T-helper 2 cell treated with Interferon-gamma antibody and Interleukin-4, amounts not matched to agents 5 μg/mL and 100 μg/mL, for 36 hours (primary cell): Measurements from ENCODE around the gene EMILIN3.

Experiments
- DNase-seq: peaks from one replicate; pipeline ENCODE4 v3.0.0; 2021; ENCODE audit warnings: low spot score
- H3K27ac Mint-ChIP-seq: one replicate; pipeline ENCODE4 v1.8.0; 2021; ENCODE audit warnings: mild to moderate bottlenecking, mixed read lengths
- H3K27me3 Mint-ChIP-seq: one replicate; pipeline ENCODE4 v1.8.0; 2021; ENCODE audit warnings: low read depth, mixed read lengths
- H3K36me3 Mint-ChIP-seq: one replicate; pipeline ENCODE4 v1.8.0; 2021; ENCODE audit warnings: low read depth, mixed read lengths
- H3K4me1 Mint-ChIP-seq: one replicate; pipeline ENCODE4 v1.8.0; 2021; ENCODE audit warnings: low read depth, mixed read lengths
- H3K4me3 Mint-ChIP-seq: one replicate; pipeline ENCODE4 v1.8.0; 2022; ENCODE audit warnings: mild to moderate bottlenecking, moderate library complexity, mixed read lengths
- H3K9me3 Mint-ChIP-seq: one replicate; pipeline ENCODE4 v1.8.0; 2021; ENCODE audit warnings: mixed read lengths

EMILIN3 gene

DNA sequence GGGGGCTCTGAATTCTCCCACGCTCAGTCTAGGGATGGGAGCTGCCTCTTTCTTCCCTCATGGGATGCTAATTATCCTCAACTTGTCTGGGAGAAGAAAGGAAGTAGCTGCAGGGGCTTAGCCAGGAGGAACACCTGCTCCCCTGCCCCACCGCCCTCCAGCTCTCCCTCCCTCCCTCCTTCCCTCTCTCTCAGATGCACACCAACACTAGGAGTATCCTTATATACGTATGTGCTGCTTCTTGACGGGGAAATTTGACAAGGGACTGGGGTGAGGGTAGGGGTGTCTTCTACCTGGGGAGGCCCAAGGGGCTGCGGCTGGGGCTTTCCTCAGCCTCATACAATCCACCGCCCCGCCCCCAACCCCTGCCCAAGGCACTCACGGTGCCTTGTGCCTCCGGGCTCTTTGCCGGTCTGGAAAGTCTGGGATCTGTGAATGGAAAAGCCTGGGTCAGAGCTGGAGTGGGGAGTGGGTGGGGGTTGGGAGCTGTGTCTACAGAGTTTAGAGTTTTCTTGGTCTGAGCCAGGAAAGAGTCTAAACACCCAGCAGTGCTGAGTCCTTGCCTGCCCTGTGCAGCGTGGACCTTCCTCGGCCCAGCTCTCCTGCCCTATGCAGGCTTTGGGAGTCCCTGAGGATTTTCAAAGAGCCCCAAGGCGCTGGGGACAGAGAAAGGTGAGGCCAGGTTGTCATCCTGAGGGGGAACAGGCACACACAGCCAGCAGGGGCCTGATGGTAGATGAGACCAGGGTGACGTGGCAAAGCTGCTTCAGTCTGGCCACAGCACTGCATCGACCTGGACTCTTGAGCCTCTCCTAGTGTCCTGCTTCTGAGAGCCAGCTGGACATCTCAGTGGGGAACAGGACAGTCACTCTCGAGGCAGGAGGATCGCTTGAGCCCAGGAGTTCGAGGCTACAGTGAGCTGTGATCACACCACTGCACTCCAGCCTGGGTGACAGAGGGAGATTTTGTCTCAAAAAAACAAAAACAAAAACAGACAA is 29.3 kb upstream of the EMILIN3 start:
- Mint-ChIP-seq H3K9me3 (no peaks in the 10 kb centered on the region), H3K27me3 (no peaks in the 10 kb centered on the region), H3K4me1 (no peaks in the 10 kb centered on the region), H3K36me3 (no peaks in the 10 kb centered on the region), H3K4me3 (no peak overlapping the region), H3K27ac (no peak overlapping the region)
- DNase-seq = no peak

DNA sequence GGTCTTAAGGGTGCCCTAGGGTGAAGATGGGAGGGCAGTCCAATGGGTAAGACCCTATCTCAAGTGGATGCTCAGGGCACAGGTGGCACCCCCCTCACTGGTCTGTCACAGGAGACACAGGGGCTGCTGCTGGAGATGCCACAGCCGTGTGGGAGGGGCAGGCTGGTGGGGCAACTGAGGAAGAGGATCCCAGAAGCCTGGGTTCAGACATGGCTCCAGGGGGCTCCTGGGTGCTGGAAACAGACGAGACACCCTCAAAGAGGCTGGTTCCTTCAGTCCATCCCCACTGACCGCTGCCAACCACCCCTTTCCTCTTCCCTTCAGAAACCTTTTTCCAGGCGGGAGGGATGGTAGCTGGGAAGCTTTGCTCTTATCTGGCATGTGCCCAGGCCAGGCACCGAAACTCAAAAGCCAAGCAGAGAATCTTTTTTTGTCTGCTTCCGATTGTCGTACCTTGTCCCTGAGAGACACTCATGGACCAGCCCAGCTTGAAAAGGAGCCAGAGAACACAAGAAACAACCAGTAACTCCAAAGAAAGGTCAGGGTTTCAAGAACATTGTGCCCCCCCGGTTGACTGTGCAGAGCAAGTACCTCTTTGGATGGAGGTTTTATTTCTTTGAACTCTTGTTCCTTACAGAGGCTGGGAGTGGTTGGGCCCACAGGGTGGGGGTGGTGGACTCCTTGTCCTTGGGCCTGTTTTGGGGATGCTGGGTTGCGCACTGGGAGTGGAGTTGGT is 28.5 kb upstream of the EMILIN3 start:
- no peaks in the 10 kb centered on the region for H3K4me1 Mint-ChIP-seq
- H3K36me3 Mint-ChIP-seq = no peaks in the 10 kb centered on the region
- H3K27me3 Mint-ChIP-seq = no peaks in the 10 kb centered on the region
- H3K4me3 Mint-ChIP-seq = no peak overlapping the region
- H3K9me3 Mint-ChIP-seq = no peaks in the 10 kb centered on the region
- no peak overlapping the region for H3K27ac Mint-ChIP-seq
- no peak for DNase-seq

DNA sequence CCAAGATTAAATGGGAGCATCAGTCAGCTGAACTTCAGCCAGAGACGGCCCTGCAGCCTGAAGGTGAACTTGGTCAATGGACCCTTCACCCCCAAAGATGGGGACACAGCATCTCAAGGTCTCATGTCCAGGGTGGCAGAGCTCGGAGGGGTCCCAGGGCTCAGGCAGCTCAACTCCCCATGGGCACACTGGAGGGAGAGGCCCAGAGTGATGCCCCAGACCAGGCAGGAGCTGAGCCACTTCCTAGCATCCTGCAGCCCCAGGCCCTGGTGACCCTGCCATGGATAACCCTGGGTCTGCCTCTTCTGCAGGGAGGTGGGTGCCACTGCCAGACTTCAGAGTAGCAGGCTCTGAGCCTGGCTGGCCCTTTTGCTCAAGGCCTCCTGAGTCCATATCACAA is 27.5 kb upstream of the EMILIN3 start:
- Mint-ChIP-seq H3K27ac (no peak overlapping the region), H3K9me3 (no peaks in the 10 kb centered on the region), H3K4me1 (no peaks in the 10 kb centered on the region), H3K4me3 (no peak overlapping the region), H3K27me3 (no peaks in the 10 kb centered on the region), H3K36me3 (no peaks in the 10 kb centered on the region)
- DNase-seq = no peak

GRCh38 chr20:41393705-41394066 is 27.1 kb upstream of the EMILIN3 start:
- H3K4me1 Mint-ChIP-seq = no peaks in the 10 kb centered on the region

DNA sequence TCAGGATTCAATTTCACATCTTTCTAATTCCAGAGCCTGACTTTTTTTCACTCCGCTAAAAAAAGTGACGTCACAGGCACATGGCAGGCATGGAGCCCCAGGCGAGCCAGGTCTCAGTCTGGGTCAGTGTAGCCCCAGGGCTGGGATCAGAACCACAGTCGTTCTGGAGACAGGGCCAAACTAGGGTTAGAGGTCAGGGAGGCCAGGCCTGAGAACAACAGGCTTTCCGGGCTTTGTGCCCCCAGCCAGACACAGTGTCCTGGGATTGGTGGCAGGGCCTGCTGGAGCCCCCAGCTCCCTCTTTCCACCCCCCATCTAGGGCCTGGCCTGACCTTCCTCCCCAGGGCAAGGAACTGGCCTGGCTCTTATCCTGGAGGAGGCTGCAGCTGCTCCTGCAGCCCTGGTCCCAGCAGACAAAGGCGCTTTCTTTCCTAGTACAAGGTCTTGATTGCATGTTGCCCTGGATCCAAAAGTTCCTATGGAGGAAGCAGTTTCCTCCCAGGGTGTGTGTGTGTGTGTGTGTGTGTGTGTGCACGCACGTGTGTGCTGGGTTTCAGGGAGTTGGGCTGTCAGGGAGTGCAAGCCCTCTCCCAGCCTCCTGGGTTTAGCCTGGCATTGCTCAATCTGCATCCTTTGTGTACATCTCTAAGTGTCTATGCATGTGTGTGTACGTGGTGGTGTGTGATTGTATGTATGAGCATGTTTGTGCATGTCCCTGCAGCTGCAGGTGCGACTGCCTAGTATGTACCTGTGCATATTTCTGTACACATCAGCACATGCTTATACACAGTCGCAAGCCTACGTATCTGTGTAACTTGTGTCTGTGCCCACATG is 26.5 kb upstream of the EMILIN3 start:
- Mint-ChIP-seq H3K36me3 (no peaks in the 10 kb centered on the region), H3K27me3 (peaks cover 3% of the 10 kb centered on the region), H3K4me1 (no peaks in the 10 kb centered on the region), H3K9me3 (no peaks in the 10 kb centered on the region), H3K4me3 (no peak overlapping the region), H3K27ac (no peak overlapping the region)
- DNase-seq = no peak

More at GRCh38 chr20:41393705-41394066, 27.1 kb upstream of the EMILIN3 start:
- Mint-ChIP-seq H3K27ac (no peak overlapping the region), H3K9me3 (no peaks in the 10 kb centered on the region), H3K36me3 (no peaks in the 10 kb centered on the region), H3K27me3 (no peaks in the 10 kb centered on the region), H3K4me3 (no peak overlapping the region)
- no peak for DNase-seq

DNA sequence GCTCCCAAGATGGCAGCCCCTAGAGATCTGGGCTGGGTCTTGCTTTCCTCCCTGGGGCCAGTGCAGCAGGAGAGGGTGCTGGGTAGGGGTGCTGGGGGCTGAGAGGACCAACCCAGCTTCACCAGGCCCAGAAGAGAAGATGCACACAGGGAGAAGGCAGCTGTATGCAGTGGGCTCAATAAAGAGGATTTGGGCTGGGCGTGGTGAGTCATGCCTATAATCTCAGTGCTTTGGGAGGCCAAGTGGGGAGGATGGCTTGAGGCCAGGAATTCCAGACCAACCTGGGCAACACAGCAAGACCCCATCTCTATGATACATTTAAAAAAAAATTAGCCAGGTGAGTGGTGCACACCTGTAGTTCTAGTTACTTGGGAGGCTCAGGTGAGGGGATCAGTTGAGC is 25.7 kb upstream of the EMILIN3 start:
- Mint-ChIP-seq H3K9me3 (no peaks in the 10 kb centered on the region), H3K27ac (no peak overlapping the region)

DNA sequence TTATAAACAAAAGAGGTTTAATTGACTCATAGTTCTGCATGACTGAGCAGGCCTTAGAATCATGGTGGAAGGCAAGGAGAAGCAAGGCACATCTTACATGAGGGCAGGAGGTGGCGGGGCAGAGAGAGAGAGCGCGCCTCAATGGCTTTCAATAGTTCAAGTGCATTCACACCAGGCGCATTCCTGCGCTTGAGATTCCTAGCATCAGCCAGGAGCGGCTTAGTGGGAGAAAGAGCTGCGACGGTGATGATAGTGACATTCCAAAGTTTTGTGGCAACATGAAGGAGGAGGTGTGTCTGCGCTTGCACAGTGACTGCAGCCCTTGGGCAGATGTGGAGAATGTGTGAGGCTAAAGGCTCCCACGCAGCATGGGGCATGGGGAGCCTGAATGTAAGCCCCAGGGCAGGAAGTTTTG is 25.0 kb upstream of the EMILIN3 start:
- Mint-ChIP-seq H3K27me3 (peaks cover 3% of the 10 kb centered on the region), H3K36me3 (no peaks in the 10 kb centered on the region), H3K4me1 (no peaks in the 10 kb centered on the region), H3K4me3 (no peak overlapping the region), H3K27ac (no peak overlapping the region), H3K9me3 (no peaks in the 10 kb centered on the region)
- no peak for DNase-seq

More for the DNA sequence above, 25.7 kb upstream of the EMILIN3 start:
- Mint-ChIP-seq H3K27me3 (peaks cover 3% of the 10 kb centered on the region), H3K4me3 (no peak overlapping the region), H3K36me3 (no peaks in the 10 kb centered on the region), H3K4me1 (no peaks in the 10 kb centered on the region)
- DNase-seq = no peak

- DNase-seq = no peak
- no peak overlapping the region for H3K4me3 Mint-ChIP-seq
- no peak overlapping the region for H3K27ac Mint-ChIP-seq
- no peaks in the 10 kb centered on the region for H3K4me1 Mint-ChIP-seq
- H3K36me3 Mint-ChIP-seq = no peaks in the 10 kb centered on the region
- H3K9me3 Mint-ChIP-seq = no peaks in the 10 kb centered on the region
- peaks cover 3% of the 10 kb centered on the region for H3K27me3 Mint-ChIP-seq
These were observed 24.3 kb upstream of the EMILIN3 start for GRCh38 chr20:41390889-41391288.

GRCh38 chr20:41387444-41387851 is 20.8 kb upstream of the EMILIN3 start:
- no peak overlapping the region for H3K4me3 Mint-ChIP-seq
- peaks cover under 1% of the 10 kb centered on the region for H3K4me1 Mint-ChIP-seq
- H3K27me3 Mint-ChIP-seq = peaks cover 3% of the 10 kb centered on the region
- H3K27ac Mint-ChIP-seq = no peak overlapping the region
- H3K36me3 Mint-ChIP-seq = no peaks in the 10 kb centered on the region
- no peaks in the 10 kb centered on the region for H3K9me3 Mint-ChIP-seq
- no peak for DNase-seq

DNA sequence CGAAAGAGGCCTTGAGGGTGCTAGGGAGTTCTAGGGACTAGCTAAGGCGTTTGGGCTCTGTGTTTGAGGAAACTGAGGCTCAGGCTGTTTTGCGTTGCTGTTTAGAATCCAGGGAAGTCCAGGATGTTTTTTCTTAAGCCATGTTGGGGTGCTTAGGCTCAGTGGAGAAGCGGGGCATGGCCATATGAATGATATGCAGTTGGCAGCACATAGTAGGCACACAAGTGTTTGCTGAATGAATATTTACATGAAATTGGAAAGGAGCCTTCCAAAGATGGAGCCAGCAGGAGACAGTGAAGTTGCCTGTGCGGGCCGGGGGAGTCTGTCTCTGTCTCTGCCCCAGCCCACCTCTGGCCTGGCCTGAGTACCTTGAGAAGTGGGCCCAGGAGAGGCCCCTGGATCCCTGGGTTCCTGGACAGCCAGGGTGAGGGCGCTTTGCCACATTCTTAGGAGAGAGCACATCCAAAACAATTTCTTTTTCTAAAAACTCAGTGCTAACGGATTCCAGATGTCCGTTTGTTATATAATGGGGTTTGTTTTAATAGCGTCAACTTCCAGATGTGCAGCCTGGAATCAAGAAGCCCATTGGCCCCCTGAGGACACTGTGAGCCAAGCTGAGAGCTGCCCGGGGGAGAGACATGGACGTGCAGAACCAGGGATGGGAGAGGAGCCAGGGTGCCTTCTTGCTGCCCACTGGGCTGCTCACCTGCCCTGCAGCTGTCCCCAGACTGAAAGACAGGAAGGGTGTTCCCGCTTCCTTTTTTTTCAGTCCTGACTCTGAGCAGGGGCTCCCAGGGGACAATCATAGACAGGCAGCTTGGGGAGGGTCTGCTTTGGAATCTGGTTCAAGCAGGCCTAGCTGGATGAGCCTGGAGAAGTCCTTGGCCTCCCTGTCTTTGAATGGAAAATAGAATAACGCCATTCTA is 20.1 kb upstream of the EMILIN3 start:
- H3K27ac Mint-ChIP-seq = no peak overlapping the region
- peaks cover 3% of the 10 kb centered on the region for H3K27me3 Mint-ChIP-seq
- H3K9me3 Mint-ChIP-seq = no peaks in the 10 kb centered on the region
- H3K36me3 Mint-ChIP-seq = no peaks in the 10 kb centered on the region
- peaks cover 4% of the 10 kb centered on the region for H3K4me1 Mint-ChIP-seq
- no peak for DNase-seq
- H3K4me3 Mint-ChIP-seq = no peak overlapping the region

DNA sequence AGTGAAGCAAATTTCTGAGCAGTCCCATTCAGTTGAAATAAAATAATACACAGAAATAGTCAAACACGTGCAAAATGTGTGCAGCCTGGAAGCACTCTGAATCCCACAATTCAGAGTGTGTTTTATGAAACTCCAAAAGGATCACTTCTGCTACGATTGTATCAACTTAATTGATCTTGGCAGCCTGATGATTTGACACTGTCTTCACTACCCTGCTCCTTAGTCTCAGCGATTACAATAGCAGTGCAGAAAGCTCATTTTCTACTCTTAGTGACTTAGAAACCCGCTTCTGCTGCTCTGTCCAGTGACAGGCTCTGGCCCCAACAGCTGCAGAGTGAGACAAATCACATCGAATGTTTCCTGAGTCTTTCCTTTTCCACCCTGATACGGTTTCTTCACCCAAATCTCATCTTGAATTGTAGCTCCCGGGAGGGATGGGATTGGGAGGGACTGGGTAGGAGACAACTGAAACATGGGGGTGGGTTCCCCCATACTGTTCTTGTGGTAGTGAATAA is 16.2 kb upstream of the EMILIN3 start:
- Mint-ChIP-seq H3K27me3 (peaks cover 22% of the 10 kb centered on the region), H3K4me1 (peaks cover 7% of the 10 kb centered on the region), H3K4me3 (no peak overlapping the region), H3K27ac (no peak overlapping the region), H3K36me3 (no peaks in the 10 kb centered on the region), H3K9me3 (no peaks in the 10 kb centered on the region)
- no peak for DNase-seq

- Mint-ChIP-seq H3K27me3 (peaks cover 34% of the 10 kb centered on the region), H3K9me3 (no peaks in the 10 kb centered on the region)
- DNase-seq = no peak
These were observed 14.1 kb upstream of the EMILIN3 start for GRCh38 chr20:41380551-41381193.

More at GRCh38 chr20:41380551-41381193, 14.1 kb upstream of the EMILIN3 start:
- no peak overlapping the region for H3K4me3 Mint-ChIP-seq
- no peak overlapping the region for H3K27ac Mint-ChIP-seq
- H3K4me1 Mint-ChIP-seq = peaks cover 7% of the 10 kb centered on the region
- H3K36me3 Mint-ChIP-seq = no peaks in the 10 kb centered on the region
